ENCODE measurements around the gene FBXO46. TPM values are rescaled to one million over a fixed set of nuclear protein-coding genes. Genes with fewer than 3 reads are reported as not detected.

The FBXO46 gene
- total and polyA plus RNA-seq, 10 of the 15 experiments (the other 5 are each of a cell fraction or from before 2014, with no cell fraction given): 2.5 to 61.5 (median 13.7) TPM

GRCh38 chr19:45758921-45759320 is 28.2 kb upstream of the FBXO46 start:
- FAIRE-seq (no peak), ATAC-seq (no peak), DNase-seq (ENCODE audit: low read depth, low spot score) (no peak)
- Histone ChIP-seq H3K27ac (ENCODE audit: control insufficient read depth, insufficient read depth) (no peak overlapping the region), H4K20me1 (ENCODE audit: control insufficient read depth, insufficient read depth) (no peaks in the 10 kb centered on the region), H2AFZ (ENCODE audit: control insufficient read depth, low read depth, low read length) (no peak overlapping the region), H3K9ac (ENCODE audit: control insufficient read depth, insufficient read depth, low read length) (no peak overlapping the region), H3K4me1 (ENCODE audit: control insufficient read depth, insufficient read depth, low read length) (no peaks in the 10 kb centered on the region), H3K36me3 (ENCODE audit: control insufficient read depth in 2 of 2, insufficient read depth in 2 of 2, low read length in 1 of 2) (no peaks in the 10 kb centered on the region), H3K4me3 (no peak overlapping the region), H3K79me2 (ENCODE audit: control insufficient read depth, insufficient read depth, low read length) (no peaks in the 10 kb centered on the region), H3K27me3 (replicated peaks in 1 of 2; ENCODE audit: control insufficient read depth in 2 of 2, insufficient read depth in 2 of 2, low read length in 1 of 2) (no peaks in the 10 kb centered on the region), H3K9me3 (replicated peaks; ENCODE audit: control insufficient read depth, insufficient read depth, low read length) (no peaks in the 10 kb centered on the region), H3K4me2 (ENCODE audit: control insufficient read depth, insufficient read depth) (no peak overlapping the region)
- POLR2A ChIA-PET: no interaction called here
- WGBS (ENCODE audit: insufficient coverage, insufficient replicate concordance, low lambda C conversion rate, missing lambda C conversion rate): 26% methylated on average over 9 of the region's 9 CpGs
- RAD21 ChIA-PET (ENCODE audit: unreplicated experiment): interaction anchor here (1.2 kb wide), 1 partner anchor 10 kb away, joined by 3 read pairs; the partner anchor contains the start of gene SIX5
- SMC1A ChIA-PET (ENCODE audit: uncharacterized antibody, unreplicated experiment): no interaction called here
- CTCF ChIA-PET: no interaction called here
- in situ Hi-C loops (cut with MboI) (no loop called here), intact Hi-C loops (cut with micrococcal nuclease; ENCODE audit: unreplicated experiment) (no loop called here)
- no TSS peak for BruUV-seq (replicated peaks)
- no peak for TF ChIP-seq POLR2A (IDR thresholded peaks at IDR 0.05; ENCODE audit: low read depth, low read length)
- TF ChIP-seq PAX5 (IDR thresholded peaks at IDR 0.05; ENCODE audit: borderline replicate concordance, low read depth, low read length): no peak
- TF ChIP-seq CBX3 (IDR thresholded peaks at IDR 0.05; ENCODE audit: borderline replicate concordance, low read depth): no peak
- TF ChIP-seq NFYA (IDR thresholded peaks at IDR 0.05; ENCODE audit: borderline replicate concordance, low read depth, low read length): no peak
- TF ChIP-seq IKZF2 (IDR thresholded peaks at IDR 0.05): no peak
- TF ChIP-seq SUZ12 (IDR thresholded peaks at IDR 0.05; ENCODE audit: unreplicated experiment): no peak
- no peak for TF ChIP-seq SP1 (IDR thresholded peaks at IDR 0.05; ENCODE audit: low read depth, low read length)
- TF ChIP-seq BCL11A (IDR thresholded peaks at IDR 0.05; ENCODE audit: low read depth, low read length): no peak
- TF ChIP-seq JUND (IDR thresholded peaks at IDR 0.05; ENCODE audit: low read depth, low read length): no peak
- no peak for TF ChIP-seq GABPA (IDR thresholded peaks at IDR 0.05; ENCODE audit: low read depth)
- no peak for TF ChIP-seq CREM (IDR thresholded peaks at IDR 0.05; ENCODE audit: low read depth)
- no peak for TF ChIP-seq ASH2L (IDR thresholded peaks at IDR 0.05; ENCODE audit: borderline replicate concordance, low read depth)
- no peak for TF ChIP-seq TARDBP (IDR thresholded peaks at IDR 0.05; ENCODE audit: borderline replicate concordance)
- TF ChIP-seq ZNF622 (IDR thresholded peaks at IDR 0.05): no peak
- TF ChIP-seq WRNIP1 (IDR thresholded peaks at IDR 0.05; ENCODE audit: borderline replicate concordance, low read depth, low read length): no peak
- no peak for TF ChIP-seq PRDM15 (CRISPR knock-in tag; IDR thresholded peaks at IDR 0.05)
- TF ChIP-seq ATF2 (IDR thresholded peaks at IDR 0.05; ENCODE audit: low read length): no peak
- TF ChIP-seq MLLT1 (IDR thresholded peaks at IDR 0.05): no peak
